ENCODE results near the gene RPL23.

RPL23 gene

GRCh38 chr17:38853292-38854219, at the start of gene RPL23:
Gene RPL23 (minus strand): TSS chr17:38853721. CDS start chr17:38853710, 11 bp downstream.
- DNase-seq (ENCODE audit: low read depth): peak; percentile 82

- DNase-seq (ENCODE audit: low read depth): peak; percentile 98
Measured at GRCh38 chr17:38900978-38901656, 47.6 kb upstream of the RPL23 start.

- no peak for DNase-seq (ENCODE audit: low read depth)
Measured at GRCh38 chr17:38899421-38899820, 45.9 kb upstream of the RPL23 start.

- DNase-seq (ENCODE audit: low read depth): no peak
Measured at GRCh38 chr17:38898812-38899348, 45.4 kb upstream of the RPL23 start.

- no peak for DNase-seq (ENCODE audit: low read depth)
Measured at GRCh38 chr17:38898291-38898679, 44.8 kb upstream of the RPL23 start.

GRCh38 chr17:38897671-38898290, 44.3 kb upstream of the RPL23 start:
- DNase-seq (ENCODE audit: low read depth): no peak

- DNase-seq (ENCODE audit: low read depth): no peak
Measured at GRCh38 chr17:38897176-38897575, 43.7 kb upstream of the RPL23 start.

GRCh38 chr17:38896346-38896954, 42.9 kb upstream of the RPL23 start:
- DNase-seq (ENCODE audit: low read depth): no peak

- DNase-seq (ENCODE audit: low read depth): no peak
Measured at GRCh38 chr17:38894276-38894675, 40.8 kb upstream of the RPL23 start.

GRCh38 chr17:38893607-38894006, 40.1 kb upstream of the RPL23 start:
- no peak for DNase-seq (ENCODE audit: low read depth)

GRCh38 chr17:38893113-38893512, 39.6 kb upstream of the RPL23 start:
- no peak for DNase-seq (ENCODE audit: low read depth)

GRCh38 chr17:38892620-38893019, 39.1 kb upstream of the RPL23 start:
- no peak for DNase-seq (ENCODE audit: low read depth)

- DNase-seq (ENCODE audit: low read depth): no peak
Measured at GRCh38 chr17:38892083-38892482, 38.6 kb upstream of the RPL23 start.

GRCh38 chr17:38891441-38891840, 37.9 kb upstream of the RPL23 start:
- DNase-seq (ENCODE audit: low read depth): no peak

- DNase-seq (ENCODE audit: low read depth): no peak
Measured at GRCh38 chr17:38890410-38890746, 36.9 kb upstream of the RPL23 start.

- DNase-seq (ENCODE audit: low read depth): no peak
Measured at GRCh38 chr17:38889745-38890409, 36.4 kb upstream of the RPL23 start.

- no peak for DNase-seq (ENCODE audit: low read depth)
Measured at GRCh38 chr17:38888842-38889241, 35.3 kb upstream of the RPL23 start.

GRCh38 chr17:38886643-38887010, 33.1 kb upstream of the RPL23 start:
- DNase-seq (ENCODE audit: low read depth): no peak

GRCh38 chr17:38885728-38886642, 32.5 kb upstream of the RPL23 start:
- no peak for DNase-seq (ENCODE audit: low read depth)

- DNase-seq (ENCODE audit: low read depth): no peak
Measured at GRCh38 chr17:38885044-38885727, 31.7 kb upstream of the RPL23 start.
